ENCODE measurements around the gene DRAXIN.

Gene DRAXIN

GRCh38 chr1:11658542-11658941 lies 33.0 kb upstream of the DRAXIN start:
- no peak for DNase-seq

GRCh38 chr1:11659748-11660147 lies 31.8 kb upstream of the DRAXIN start:
- no peak for DNase-seq

- DNase-seq, result no peak
Observed at GRCh38 chr1:11661103-11661502, 30.4 kb upstream of the DRAXIN start.

GRCh38 chr1:11664336-11665065 lies 27.0 kb upstream of the DRAXIN start:
- peak; percentile 29 to 38 for DNase-seq

GRCh38 chr1:11668516-11668915 lies 23.0 kb upstream of the DRAXIN start:
- DNase-seq, result no peak

GRCh38 chr1:11670747-11671146 lies 20.8 kb upstream of the DRAXIN start:
- no peak for DNase-seq

- DNase-seq, result no peak
Observed at GRCh38 chr1:11671205-11671543, 20.3 kb upstream of the DRAXIN start.

- DNase-seq, result no peak
Observed at GRCh38 chr1:11671544-11672286, 19.8 kb upstream of the DRAXIN start.

- DNase-seq, result no peak
Observed at GRCh38 chr1:11673089-11673769, 18.3 kb upstream of the DRAXIN start.

GRCh38 chr1:11674488-11674887 lies 17.0 kb upstream of the DRAXIN start:
- no peak for DNase-seq

GRCh38 chr1:11675325-11675724 lies 16.2 kb upstream of the DRAXIN start:
- no peak for DNase-seq

- no peak for DNase-seq
Observed at GRCh38 chr1:11676386-11677103, 15.0 kb upstream of the DRAXIN start.

- DNase-seq, result no peak
Observed at GRCh38 chr1:11678442-11678841, 13.1 kb upstream of the DRAXIN start.

- DNase-seq, result no peak
Observed at GRCh38 chr1:11680270-11681070, 11.0 kb upstream of the DRAXIN start.

- peak; percentile 87 to 90 for DNase-seq
Observed at GRCh38 chr1:11681071-11681771, 10.3 kb upstream of the DRAXIN start, which contains the start of gene MAD2L2. Gene MAD2L2, minus strand, starts transcription at chr1:11681148. Its CDS starts 547 bp downstream, at chr1:11680601.

- no peak for DNase-seq
Observed at GRCh38 chr1:11682287-11682771, 9.2 kb upstream of the DRAXIN start.

- no peak for DNase-seq
Observed at GRCh38 chr1:11682799-11683198, 8.7 kb upstream of the DRAXIN start.

GRCh38 chr1:11684070-11684469 lies 7.4 kb upstream of the DRAXIN start:
- DNase-seq, result no peak

GRCh38 chr1:11685210-11685752 lies 6.2 kb upstream of the DRAXIN start:
- no peak for DNase-seq

GRCh38 chr1:11688506-11688905 lies 3.0 kb upstream of the DRAXIN start:
- no peak for DNase-seq
